Stomach (tissue), 4 donors: ENCODE results near the gene SLC2A10.

Source experiments
- CTCF ChIP-seq, 7 experiments: fragments of 450-650 bp in 4 of 7; fragments of 200-600 bp in 3 of 7; sonication (generic) in 3 of 7; IDR thresholded peaks; one replicate each; pipeline ENCODE4 v1.5.1; 2016 to 2019; ENCODE audit warnings: antibody characterized with exemption in 7 of 7, control low read depth in 2 of 7, mild to moderate bottlenecking in 1 of 7
- POLR2A ChIP-seq, 4 donors: fragments of 450-650 bp; IDR thresholded peaks; one replicate each; pipeline ENCODE4 v1.6.1; 2016; ENCODE audit warnings: antibody characterized with exemption in 4 of 4, control low read depth in 2 of 4, mild to moderate bottlenecking in 1 of 4, moderate library complexity in 1 of 4
- POLR2AphosphoS5 ChIP-seq, 3 donors: sonication (generic); formaldehyde crosslinking; IDR thresholded peaks; one replicate each; pipeline ENCODE4 v1.6.1; 2016; ENCODE audit warnings: antibody characterized with exemption in 3 of 3

- TF ChIP-seq CTCF (IDR thresholded peaks at IDR 0.05) (no peak), POLR2A (IDR thresholded peaks at IDR 0.05) (no peak), POLR2AphosphoS5 (IDR thresholded peaks at IDR 0.05) (no peak)
Measured at GRCh38 chr20:46690219-46691106, 19.0 kb upstream of the SLC2A10 start.
